HEK293 (cell line): ENCODE data around the gene RPS15A.

Experiments used
- CTCF ChIP-seq: fragments of 450-650 bp; formaldehyde crosslinking; IDR thresholded peaks from 2 replicates; pipeline ENCODE4 v1.5.1; 2016; ENCODE audit warnings: missing biosample characterization, missing genetic modification characterization
- EGR2 ChIP-seq: fragments of 450-650 bp; formaldehyde crosslinking; IDR thresholded peaks from 2 replicates; pipeline ENCODE4 v1.5.1; 2016; ENCODE audit warnings: low read depth, missing biosample characterization, missing genetic modification characterization
- GFI1B ChIP-seq: fragments of 450-650 bp; formaldehyde crosslinking; IDR thresholded peaks from 2 replicates; pipeline ENCODE4 v1.5.1; 2016; ENCODE audit warnings: missing biosample characterization, missing genetic modification characterization
- HOXA7 ChIP-seq: sonication (generic); formaldehyde crosslinking; IDR thresholded peaks from 2 replicates; pipeline ENCODE4 v1.8.1; 2022; ENCODE audit warnings: missing genetic modification reagents, borderline replicate concordance
- IKZF3 ChIP-seq: fragments of 450-650 bp; IDR thresholded peaks from 2 replicates; pipeline ENCODE4 v1.5.0; 2018; ENCODE audit warnings: missing biosample characterization, mild to moderate bottlenecking, missing genetic modification characterization, moderate library complexity
- REPIN1 ChIP-seq: fragments of 450-650 bp; formaldehyde crosslinking; IDR thresholded peaks from 2 replicates; pipeline ENCODE4 v1.5.1; 2017; ENCODE audit warnings: missing biosample characterization, missing genetic modification characterization, low read depth
- ZNF132 ChIP-seq: fragments of 450-650 bp; formaldehyde crosslinking; IDR thresholded peaks from 2 replicates; pipeline ENCODE4 v1.5.1; 2017; ENCODE audit warnings: missing biosample characterization, missing genetic modification characterization, borderline replicate concordance
- ZNF19 ChIP-seq: fragments of 450-650 bp; formaldehyde crosslinking; IDR thresholded peaks from 2 replicates; pipeline ENCODE4; 2016; ENCODE audit warnings: missing biosample characterization, missing genetic modification characterization, low read depth
- ZNF580 ChIP-seq: fragments of 450-650 bp; formaldehyde crosslinking; IDR thresholded peaks from 2 replicates; pipeline ENCODE4 v1.5.1; 2016; ENCODE audit warnings: missing biosample characterization, missing genetic modification characterization
- ZNF645 ChIP-seq: fragments of 450-650 bp; formaldehyde crosslinking; IDR thresholded peaks from 2 replicates; pipeline ENCODE4; 2016; ENCODE audit warnings: missing biosample characterization, missing genetic modification characterization
- ZNF768 ChIP-seq: fragments of 450-650 bp; formaldehyde crosslinking; IDR thresholded peaks from 2 replicates; pipeline ENCODE4 v1.5.1; 2018; ENCODE audit warnings: missing biosample characterization, mild to moderate bottlenecking, missing genetic modification characterization

GRCh38 chr16:18788828-18789514 lies 1.2 kb downstream of the RPS15A start:
- TF ChIP-seq EGR2 (tag by site-specific recombination) (no peak), ZNF645 (tag by site-specific recombination) (no peak), CTCF (tag by site-specific recombination) (no peak), HOXA7 (CRISPR knock-in tag) (no peak), ZNF19 (no peak), REPIN1 (no peak), ZNF768 (tag by site-specific recombination) (no peak), GFI1B (tag by site-specific recombination) (no peak), ZNF580 (no peak), ZNF132 (tag by site-specific recombination) (no peak), IKZF3 (tag by site-specific recombination) (no peak)
